Measurements from ENCODE around the gene UCN.

Gene UCN

DNA sequence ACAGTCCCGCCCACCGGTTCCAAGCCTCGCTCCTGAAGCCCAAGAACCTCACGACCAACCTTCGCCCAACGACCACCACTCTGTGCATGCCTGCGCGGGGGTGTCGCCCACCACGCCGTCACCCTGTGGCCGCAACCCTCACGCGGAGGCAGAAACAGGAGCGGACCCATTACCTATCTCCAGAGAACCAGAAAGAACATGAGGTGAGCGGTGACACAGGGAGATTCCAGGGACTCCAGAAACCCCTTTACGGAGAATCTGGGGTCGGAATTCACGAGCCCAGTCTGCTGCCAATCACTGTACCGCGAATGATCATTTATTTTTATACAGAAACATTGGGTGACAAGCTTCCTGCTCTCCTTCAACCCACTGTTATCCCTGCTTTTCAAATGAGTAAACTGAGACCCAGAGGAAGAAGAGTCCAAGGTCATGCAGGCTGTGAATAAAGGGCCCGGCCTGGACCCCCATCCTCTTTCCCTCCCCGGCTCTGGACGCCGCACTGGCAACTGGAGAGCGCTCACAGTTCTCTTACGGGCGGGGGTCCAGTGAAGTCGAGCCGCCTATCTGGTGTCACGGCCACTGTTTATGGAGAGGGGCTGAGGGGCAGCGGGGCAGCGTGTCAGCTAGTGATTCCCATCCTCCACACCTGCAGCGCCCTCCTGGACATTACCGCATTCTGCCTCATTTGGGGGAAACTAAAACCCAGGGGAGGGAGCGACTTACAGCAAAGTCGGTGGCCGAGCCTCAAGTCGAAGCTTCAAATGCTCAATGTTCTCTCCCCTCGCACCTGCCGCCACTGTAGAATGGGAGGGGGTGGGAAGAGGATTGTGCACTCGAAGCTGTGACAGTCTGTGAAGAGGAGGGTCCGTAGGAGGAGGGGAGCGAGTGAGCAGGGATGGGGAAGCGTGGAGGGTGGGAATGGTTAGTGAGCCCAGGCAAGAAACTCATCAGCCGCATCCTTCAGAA is 44.7 kb downstream of the UCN start:
- Histone ChIP-seq H3K27ac (ENCODE audit: low read length) (no peak overlapping the region), H3K27me3 (ENCODE audit: insufficient read depth, low read length, poor library complexity) (peaks cover 8% of the 10 kb centered on the region), H3K4me2 (ENCODE audit: insufficient read depth, low read length) (no peak overlapping the region), H3K9ac (ENCODE audit: low read depth, low read length) (no peak overlapping the region), H4K20me1 (ENCODE audit: insufficient read depth, low read length) (no peaks in the 10 kb centered on the region), H3K36me3 (ENCODE audit: insufficient read depth, low read length) (no peaks in the 10 kb centered on the region), H3K4me3 (ENCODE audit: low read depth in 1 of 2, low read length in 2 of 2) (no peak overlapping the region), H3K9me3 (ENCODE audit: insufficient read depth, low read length, severe bottlenecking) (no peaks in the 10 kb centered on the region), H2AFZ (ENCODE audit: low read depth, low read length) (no peak overlapping the region), H3K79me2 (ENCODE audit: insufficient read depth, low read length) (no peaks in the 10 kb centered on the region), H3K4me1 (ENCODE audit: insufficient read depth, low read length) (no peaks in the 10 kb centered on the region)
- TF ChIP-seq EZH2 (IDR thresholded peaks at IDR 0.05; ENCODE audit: borderline replicate concordance, low read depth, low read length, severe bottlenecking), result no peak
- ATAC-seq (ENCODE audit: insufficient read depth, low read depth), result no peak
- DNase-seq, result no peak

- Histone ChIP-seq H3K4me1 (ENCODE audit: insufficient read depth, low read length) (no peaks in the 10 kb centered on the region), H3K36me3 (ENCODE audit: insufficient read depth, low read length) (no peaks in the 10 kb centered on the region), H3K27ac (ENCODE audit: low read length) (no peak within 1 kb of the TSS), H2AFZ (ENCODE audit: low read depth, low read length) (no peak within 1 kb of the TSS), H3K9me3 (ENCODE audit: insufficient read depth, low read length, severe bottlenecking) (no peaks in the 10 kb centered on the region), H4K20me1 (ENCODE audit: insufficient read depth, low read length) (no peaks in the 10 kb centered on the region), H3K79me2 (ENCODE audit: insufficient read depth, low read length) (no peaks in the 10 kb centered on the region), H3K4me2 (ENCODE audit: insufficient read depth, low read length) (no peak within 1 kb of the TSS), H3K27me3 (ENCODE audit: insufficient read depth, low read length, poor library complexity) (peaks cover 8% of the 10 kb centered on the region), H3K9ac (ENCODE audit: low read depth, low read length) (no peak within 1 kb of the TSS), H3K4me3 (ENCODE audit: low read depth in 1 of 2, low read length in 2 of 2) (no peak within 1 kb of the TSS)
- TF ChIP-seq CTCF (IDR thresholded peaks at IDR 0.05; ENCODE audit: borderline replicate concordance, extremely low read depth, low read length, poor library complexity, severe bottlenecking) (no peak), EZH2 (IDR thresholded peaks at IDR 0.05; ENCODE audit: borderline replicate concordance, low read depth, low read length, severe bottlenecking) (no peak)
- ATAC-seq (ENCODE audit: insufficient read depth, low read depth) (no peak), DNase-seq (no peak)
Observed at GRCh38 chr2:27262379-27263286, 45.6 kb downstream of the UCN start, which contains the start of gene SLC30A3. Gene SLC30A3, minus strand, starts transcription at chr2:27263047. Its CDS starts 141 bp downstream, at chr2:27262906.

DNA sequence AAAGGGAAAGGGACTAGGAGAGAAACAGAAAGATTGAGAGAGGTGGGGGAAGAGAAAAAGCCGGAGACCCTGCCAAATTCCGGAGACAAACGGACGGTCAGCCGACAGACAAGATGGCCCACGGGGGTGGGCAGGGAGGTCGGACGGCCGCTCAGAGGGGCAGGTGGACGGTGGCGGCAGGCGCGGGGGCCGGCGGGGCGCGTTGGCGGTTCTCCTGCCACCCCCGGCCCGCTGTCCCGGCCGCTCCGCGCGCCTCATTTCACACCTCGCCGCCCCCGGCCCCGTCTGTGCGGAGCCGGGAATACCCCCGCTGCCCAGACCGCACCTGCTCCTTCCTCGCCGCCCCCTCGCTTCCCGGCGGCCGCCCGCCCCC is 46.3 kb downstream of the UCN start:
- Histone ChIP-seq H3K79me2 (ENCODE audit: insufficient read depth, low read length) (no peaks in the 10 kb centered on the region), H3K27ac (ENCODE audit: low read length) (no peak overlapping the region), H3K4me2 (ENCODE audit: insufficient read depth, low read length) (no peak overlapping the region), H4K20me1 (ENCODE audit: insufficient read depth, low read length) (no peaks in the 10 kb centered on the region), H3K4me1 (ENCODE audit: insufficient read depth, low read length) (no peaks in the 10 kb centered on the region), H3K4me3 (ENCODE audit: low read depth in 1 of 2, low read length in 2 of 2) (no peak overlapping the region), H2AFZ (ENCODE audit: low read depth, low read length) (no peak overlapping the region), H3K27me3 (ENCODE audit: insufficient read depth, low read length, poor library complexity) (peaks cover 6% of the 10 kb centered on the region), H3K9me3 (ENCODE audit: insufficient read depth, low read length, severe bottlenecking) (no peaks in the 10 kb centered on the region), H3K36me3 (ENCODE audit: insufficient read depth, low read length) (no peaks in the 10 kb centered on the region), H3K9ac (ENCODE audit: low read depth, low read length) (no peak overlapping the region)
- ATAC-seq (ENCODE audit: insufficient read depth, low read depth) (no peak), DNase-seq (no peak)
- no peak for TF ChIP-seq EZH2 (IDR thresholded peaks at IDR 0.05; ENCODE audit: borderline replicate concordance, low read depth, low read length, severe bottlenecking)
- TF ChIP-seq CTCF (IDR thresholded peaks at IDR 0.05; ENCODE audit: borderline replicate concordance, extremely low read depth, low read length, poor library complexity, severe bottlenecking), result no peak
